HG03045 (cell line): ENCODE results near the gene SEPTIN10.

ENCODE experiments used
- ATAC-seq: cut with Tn5 transposase; IDR thresholded peaks from one replicate; pipeline ENCODE4 v1.9.1; 2021; ENCODE audit warnings: mild to moderate bottlenecking, moderate library complexity; ENCODE audit not compliant: unreplicated experiment

Gene SEPTIN10

GRCh38 chr2:109525836-109526235 lies 87.9 kb downstream of the SEPTIN10 start:
- no peak for ATAC-seq

GRCh38 chr2:109523536-109524361 lies 90.0 kb downstream of the SEPTIN10 start:
- ATAC-seq, result no peak

DNA sequence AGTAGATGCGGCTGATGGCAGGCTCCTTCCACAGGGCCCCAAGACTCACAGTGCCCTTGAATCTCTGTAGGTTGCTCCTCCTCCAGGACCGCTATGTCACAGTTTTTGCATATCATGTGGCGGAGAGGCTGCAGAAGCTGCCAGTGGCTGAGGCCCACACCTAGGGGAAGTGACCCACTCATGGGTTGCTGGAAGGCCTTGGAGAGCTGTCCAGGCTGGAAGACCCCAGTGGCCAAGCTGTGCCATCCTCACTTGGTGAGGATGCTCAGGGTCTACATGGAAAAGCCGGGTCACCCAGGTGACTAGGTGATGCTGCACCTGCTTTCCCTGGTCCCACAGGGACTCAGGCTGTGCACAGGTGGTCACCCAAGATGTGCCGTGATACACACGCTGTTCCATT lies 90.6 kb downstream of the SEPTIN10 start:
- no peak for ATAC-seq

GRCh38 chr2:109522063-109522374 lies 91.7 kb downstream of the SEPTIN10 start:
- ATAC-seq, result no peak

DNA sequence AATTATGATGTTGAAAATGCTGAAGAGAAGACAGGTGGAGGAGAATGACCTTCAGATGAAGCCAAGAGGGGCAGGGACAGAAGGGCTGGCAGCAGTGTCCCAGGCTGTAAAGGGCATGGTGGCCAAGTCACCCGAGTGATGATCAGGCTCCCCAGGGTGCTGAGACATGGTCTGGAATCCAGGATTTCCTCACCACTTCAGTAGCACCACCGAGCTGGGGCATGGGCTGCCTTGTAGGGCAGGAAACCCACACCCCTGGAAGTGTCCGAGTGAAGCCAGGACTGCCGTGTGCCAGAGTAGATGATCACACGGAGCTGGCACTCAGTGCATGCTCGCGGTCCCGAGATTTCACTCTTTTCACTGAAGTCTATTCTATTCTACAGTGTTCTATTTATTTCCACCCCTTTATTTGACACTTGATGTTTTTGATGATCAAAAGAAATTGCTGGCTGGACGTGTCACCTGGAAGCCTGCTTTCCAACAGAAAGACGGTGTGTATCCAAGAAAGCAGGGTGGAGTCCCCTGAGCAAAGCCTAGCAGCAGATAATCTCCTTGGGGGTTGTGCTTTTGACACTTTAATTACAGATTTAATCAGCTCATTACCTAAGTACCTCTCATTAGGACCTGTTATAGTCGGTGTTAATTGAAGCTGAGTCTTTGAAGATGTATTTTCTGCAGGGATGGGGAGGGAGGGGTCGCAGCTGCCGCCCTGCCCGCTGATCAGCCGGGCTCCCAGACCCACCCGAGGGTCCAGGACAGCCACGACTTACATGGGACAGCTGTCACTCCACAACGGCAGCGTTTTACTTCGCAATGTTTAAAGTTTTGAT lies 92.3 kb downstream of the SEPTIN10 start:
- ATAC-seq, result no peak

DNA sequence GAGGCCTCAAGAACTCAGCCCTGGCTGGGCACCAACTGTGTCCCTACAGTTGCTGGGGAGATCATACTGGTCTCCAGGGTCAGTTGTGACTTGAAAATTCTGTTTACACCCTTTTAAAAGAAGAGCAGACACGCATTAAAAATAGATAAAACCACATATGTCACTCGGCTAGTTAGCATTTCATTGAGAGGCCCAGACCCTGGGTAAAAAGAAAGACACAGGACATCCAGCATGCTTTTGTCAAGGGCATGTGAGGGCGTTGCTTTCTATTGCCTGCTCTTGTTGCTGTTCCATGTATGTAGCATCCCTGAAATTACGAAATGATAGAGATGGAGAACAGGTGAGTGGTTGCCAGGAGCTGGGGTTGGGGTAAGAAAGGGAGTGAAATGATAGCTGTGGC lies 94.3 kb downstream of the SEPTIN10 start:
- ATAC-seq, result no peak

DNA sequence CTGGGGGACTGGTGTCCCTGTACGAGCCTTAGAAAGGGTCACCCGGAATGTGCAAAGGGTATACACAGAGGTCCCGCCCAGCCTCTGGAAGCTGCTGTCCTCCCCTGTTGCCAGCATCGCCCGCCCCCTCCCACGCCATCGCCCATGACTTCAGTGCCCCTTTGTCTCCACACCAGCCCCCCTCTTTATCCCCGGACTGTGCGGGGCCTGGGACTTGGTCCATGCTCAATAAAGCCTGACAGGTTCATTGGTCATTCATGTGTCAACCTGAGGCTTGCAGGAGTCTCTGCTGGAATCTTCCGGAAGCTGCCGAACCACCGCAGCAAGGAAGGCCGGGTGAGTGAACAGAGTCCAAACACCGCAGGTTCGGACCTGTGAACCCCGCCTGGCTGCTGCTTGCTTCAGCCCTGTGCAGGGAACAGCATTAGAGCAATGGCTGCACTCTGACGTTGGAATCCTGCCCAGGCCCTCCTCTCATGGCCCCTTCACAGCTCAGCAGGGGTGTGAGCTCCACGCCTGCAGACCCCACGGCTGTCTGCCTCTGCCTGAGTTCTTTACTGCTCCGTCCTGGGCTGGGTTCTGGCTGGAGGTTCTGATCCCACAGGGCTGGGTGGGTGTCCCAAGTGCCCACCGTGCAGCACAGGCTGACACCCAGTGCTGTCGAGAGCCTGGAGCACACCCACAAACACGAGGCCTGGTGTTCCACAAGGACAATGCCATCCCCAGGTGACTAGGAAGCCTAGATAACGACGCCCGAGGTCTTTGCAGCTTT lies 96.5 kb downstream of the SEPTIN10 start:
- no peak for ATAC-seq

GRCh38 chr2:109516445-109517117 lies 97.2 kb downstream of the SEPTIN10 start:
- no peak for ATAC-seq

DNA sequence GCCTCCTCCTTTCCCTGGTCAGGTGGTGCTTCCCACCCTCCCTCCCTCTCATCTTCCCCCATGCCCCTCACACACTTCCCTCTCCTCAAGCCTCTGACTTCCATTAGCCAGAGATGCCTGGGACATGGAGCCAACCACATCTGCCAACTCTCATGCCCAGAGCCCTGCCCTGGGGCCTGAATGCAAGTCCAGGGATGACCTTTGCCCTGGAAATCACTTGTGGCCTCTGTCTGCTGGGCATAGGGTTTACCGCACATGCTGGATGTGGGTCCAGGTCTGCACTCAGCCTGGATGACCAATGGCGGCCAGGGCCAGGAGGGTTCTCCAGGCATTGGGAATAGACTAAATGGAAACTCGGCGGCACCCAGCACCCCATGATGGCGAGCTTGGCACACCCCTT lies 98.9 kb downstream of the SEPTIN10 start:
- ATAC-seq, result no peak

GRCh38 chr2:109513749-109514588 lies 99.8 kb downstream of the SEPTIN10 start:
- ATAC-seq, result peak; percentile 67

DNA sequence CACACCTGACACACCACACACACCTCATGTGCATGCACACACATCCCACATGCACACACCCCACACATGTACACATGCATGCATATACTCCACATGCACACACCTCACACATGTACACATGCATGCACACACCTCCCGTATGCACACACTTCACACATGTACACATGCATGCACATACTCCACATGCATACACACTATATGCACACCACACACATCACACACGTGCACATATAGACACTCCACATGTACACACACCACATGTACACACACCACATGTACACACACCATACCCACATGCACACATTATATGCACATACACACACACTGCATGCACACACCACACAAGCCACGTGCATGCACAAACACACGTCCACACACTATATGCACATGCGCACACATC lies 100.5 kb downstream of the SEPTIN10 start:
- ATAC-seq, result no peak

DNA sequence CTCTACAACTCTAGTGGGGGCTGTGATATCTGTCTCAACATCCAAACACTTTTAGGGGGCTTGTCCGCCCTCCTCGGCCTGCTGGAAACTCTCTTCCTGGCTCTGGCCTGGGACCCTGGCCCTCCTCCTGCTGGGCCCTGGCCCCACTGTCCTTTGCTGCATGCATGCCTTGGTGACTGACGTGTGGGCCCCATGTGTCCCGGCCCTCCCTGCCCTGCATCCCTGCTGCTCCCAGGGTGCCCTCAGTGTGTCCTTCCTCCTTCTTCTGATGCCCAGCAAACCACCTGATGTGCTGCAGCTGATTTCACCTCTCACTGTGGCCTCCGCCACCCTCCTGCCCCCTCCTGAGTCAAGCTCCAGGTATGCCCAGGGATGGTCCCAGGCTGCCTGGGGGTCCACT lies 101.7 kb downstream of the SEPTIN10 start:
- no peak for ATAC-seq

GRCh38 chr2:109511168-109511567 lies 102.6 kb downstream of the SEPTIN10 start:
- no peak for ATAC-seq

GRCh38 chr2:109510136-109511028 lies 103.4 kb downstream of the SEPTIN10 start:
- ATAC-seq, result no peak

DNA sequence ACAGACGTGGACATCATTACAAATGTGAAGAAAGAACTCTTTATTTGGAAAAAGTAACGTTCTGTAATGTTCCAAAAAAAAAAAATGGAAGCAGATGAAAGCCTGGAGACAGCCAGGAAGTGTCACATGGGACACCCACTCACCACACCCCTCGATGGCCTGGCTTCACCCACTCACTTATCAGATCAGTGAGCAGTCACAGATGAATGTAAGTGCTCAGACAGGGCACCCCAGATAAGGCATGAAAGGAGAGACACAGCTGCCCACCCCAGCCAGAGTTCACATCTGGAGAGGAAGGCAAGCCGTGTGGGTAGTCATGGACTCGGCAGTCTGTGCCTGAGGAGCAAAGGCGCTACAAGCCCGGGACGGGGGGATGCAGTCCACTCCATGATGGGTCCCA lies 105.2 kb downstream of the SEPTIN10 start:
- no peak for ATAC-seq

DNA sequence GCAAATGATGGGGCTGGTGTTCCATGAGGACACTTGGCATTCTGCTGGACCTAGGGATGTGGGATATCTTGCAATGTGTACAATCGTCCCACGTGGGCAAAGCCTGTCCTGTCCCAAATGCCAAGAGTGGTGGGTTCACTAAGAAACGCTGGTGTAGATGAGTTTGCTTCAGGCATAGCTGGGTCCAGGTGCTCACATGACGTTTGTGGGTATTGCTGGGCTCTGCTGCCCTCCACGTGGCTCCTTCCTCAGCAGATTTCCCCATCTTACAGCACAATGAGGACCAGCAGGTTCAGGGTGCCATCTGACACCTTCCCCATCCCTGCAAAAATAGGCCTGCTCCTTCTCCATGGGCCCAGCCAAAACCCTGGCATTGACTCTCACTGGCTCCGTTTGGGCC lies 105.9 kb downstream of the SEPTIN10 start:
- no peak for ATAC-seq

DNA sequence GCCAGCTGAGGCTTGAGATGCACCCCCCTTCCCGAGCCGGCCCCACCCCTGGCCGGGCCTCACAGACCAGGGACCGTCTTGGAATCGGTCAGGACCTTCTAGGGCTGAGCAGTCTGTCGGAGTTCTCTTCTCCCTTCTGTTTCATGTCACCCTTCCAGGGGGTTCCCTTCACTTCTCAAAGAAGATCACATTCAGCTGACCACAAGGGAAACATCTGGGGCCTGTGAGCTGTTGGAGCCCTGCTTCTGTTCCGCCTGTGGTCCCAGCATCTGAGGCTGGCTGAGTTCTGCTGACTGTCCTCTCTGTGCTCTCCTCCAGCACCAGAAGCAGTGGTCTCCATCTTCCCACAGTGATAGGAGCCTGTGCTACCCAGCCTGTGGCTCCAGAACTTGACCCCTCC lies 106.5 kb downstream of the SEPTIN10 start:
- ATAC-seq, result no peak

- ATAC-seq, result no peak
Observed at GRCh38 chr2:109503191-109503590, 110.6 kb downstream of the SEPTIN10 start.

GRCh38 chr2:109501461-109501860 lies 112.3 kb downstream of the SEPTIN10 start:
- ATAC-seq, result no peak
